GM18951 (cell line): Measurements from ENCODE around the gene DOP1A.

ENCODE experiments used
- POLR2A ChIP-seq: IDR thresholded peaks from 4 replicates; pipeline ENCODE4 v1.6.1; 2011; ENCODE audit warnings: mild to moderate bottlenecking; ENCODE audit not compliant: insufficient read length, insufficient read depth; ENCODE audit errors: extremely low read depth
- in situ Hi-C: fragments of 300-500 bp; cut with MboI; formaldehyde crosslinking; loops from one replicate; pipeline ENCODE4 v1.12.0; 2022; ENCODE audit warnings: low sequenced_read_pairs, mixed read lengths, inconsistent platforms; ENCODE audit not compliant: unreplicated experiment

The DOP1A gene

GRCh38 chr6:83215131-83216047 lies 147.9 kb downstream of the DOP1A start:
- TF ChIP-seq POLR2A, result no peak
- in situ Hi-C loops, result loop anchor here (25.0 kb wide), 1 partner anchor 953 kb away; no protein-coding TSS in a partner anchor

- no peak for TF ChIP-seq POLR2A
- in situ Hi-C loops, result loop anchor here (25.0 kb wide), 1 partner anchor 955 kb away; no protein-coding TSS in a partner anchor
Measured at GRCh38 chr6:83216806-83217205, 149.3 kb downstream of the DOP1A start.
